Measurements from ENCODE around the gene CST4.

GRCh38 chr20:23691675-23692074, 2.8 kb upstream of the CST4 start:
- TF ChIP-seq CTCF (IDR thresholded peaks at IDR 0.05; ENCODE audit: low read depth, low read length, poor library complexity, severe bottlenecking): no peak
- TF ChIP-seq EZH2phosphoT487 (IDR thresholded peaks at IDR 0.05; ENCODE audit: borderline replicate concordance, low read length): no peak
